Testis (tissue), 2 donors: Measurements from ENCODE around the gene CBFA2T3.

ENCODE experiments used
- CTCF ChIP-seq, 3 experiments: fragments of 450-650 bp in 2 of 3; fragments of 200-600 bp in 1 of 3; sonication (generic) in 1 of 3; IDR thresholded peaks; one replicate each; pipeline ENCODE4 v1.5.1; 2016 to 2019; ENCODE audit warnings: antibody characterized with exemption in 3 of 3, mild to moderate bottlenecking in 2 of 3, moderate library complexity in 1 of 3
- POLR2A ChIP-seq: fragments of 450-650 bp; IDR thresholded peaks from one replicate; pipeline ENCODE4 v1.6.1; 2017; ENCODE audit warnings: antibody characterized with exemption, mild to moderate bottlenecking, moderate library complexity

GRCh38 chr16:88943131-88943664 lies 33.8 kb downstream of the CBFA2T3 start:
- TF ChIP-seq CTCF (IDR thresholded peaks at IDR 0.05) (no peak), POLR2A (no peak)
